DMS 273 (cell line): ENCODE results near the gene EBF3.

Experiments
- DNase-seq: peaks from one replicate; lab custom pipeline; 2025; ENCODE audit not compliant: unreplicated experiment; lab: John Stamatoyannopoulos, UW

Gene EBF3

DNA sequence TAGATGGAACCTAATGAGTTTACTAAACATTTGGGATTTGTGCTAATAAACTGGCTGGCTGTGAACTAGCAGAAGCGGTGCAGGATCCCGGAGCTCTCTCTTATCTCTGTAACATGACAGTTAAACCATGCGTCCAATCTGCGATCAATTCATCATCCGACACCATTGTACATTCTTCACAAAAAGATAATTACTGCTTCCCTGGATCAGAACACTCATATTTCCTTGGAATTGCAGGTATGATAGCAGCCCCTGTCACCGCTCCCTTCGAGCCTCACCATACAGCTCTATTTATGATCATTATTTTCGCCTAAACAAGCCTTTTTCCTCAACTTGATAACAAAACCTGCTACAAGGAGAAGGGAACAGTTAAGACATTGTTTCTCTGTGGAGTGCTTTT lies 18.5 kb downstream of the EBF3 start:
- no peak for DNase-seq

- no peak for DNase-seq
These were observed 19.0 kb downstream of the EBF3 start for GRCh38 chr10:129945064-129945463.

DNA sequence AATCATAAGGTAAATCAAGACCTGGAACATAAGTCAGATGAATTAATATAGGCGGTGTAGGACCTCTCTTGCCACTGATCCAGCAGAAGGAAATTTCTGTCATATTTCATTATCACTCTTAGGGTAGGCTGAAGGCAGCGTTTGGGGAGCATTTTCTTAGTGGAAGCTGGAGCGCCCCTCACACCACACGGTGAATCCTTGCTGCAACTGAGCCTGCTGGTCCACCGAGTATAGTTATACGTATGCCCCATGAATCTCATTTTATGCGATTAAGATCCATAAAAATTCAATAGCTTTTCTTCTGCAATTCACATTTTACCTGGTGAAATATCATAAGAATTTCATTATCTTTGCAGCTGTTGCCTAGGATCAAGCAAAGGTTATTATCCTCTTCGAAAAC lies 19.6 kb downstream of the EBF3 start:
- DNase-seq = no peak

- DNase-seq = no peak
These were observed 20.9 kb downstream of the EBF3 start for GRCh38 chr10:129942936-129943715.

DNA sequence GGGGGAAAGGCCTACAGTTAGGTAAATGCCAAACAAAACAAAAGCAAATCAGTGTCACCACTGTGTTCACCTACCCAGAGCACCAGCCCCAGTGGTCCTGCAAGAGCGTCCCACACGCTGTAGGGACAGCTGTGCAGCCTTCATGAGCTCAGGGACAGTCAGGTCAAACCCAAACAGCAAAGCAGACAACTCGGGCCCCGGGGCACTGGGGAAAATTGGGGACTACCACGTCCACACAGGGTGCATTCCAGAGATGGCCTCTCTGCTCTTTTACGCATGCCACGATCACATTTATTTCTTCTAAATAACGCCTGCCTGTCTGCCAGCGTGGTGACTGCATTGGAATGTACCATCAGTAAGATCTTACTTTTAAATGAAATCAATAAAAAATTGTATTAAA lies 21.7 kb downstream of the EBF3 start:
- no peak for DNase-seq

DNA sequence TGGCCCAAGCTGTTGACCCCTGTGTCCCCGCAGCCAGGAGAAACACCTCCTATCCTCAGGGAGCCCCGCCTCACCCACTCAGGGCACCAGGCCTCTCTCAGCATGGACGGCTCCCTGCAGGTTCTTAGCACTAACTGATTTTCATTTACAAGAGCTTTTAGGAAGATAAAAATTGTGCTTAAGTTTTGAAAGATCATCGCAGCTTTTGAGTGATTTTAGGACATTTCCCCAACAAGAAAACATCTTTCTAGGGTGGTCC lies 22.1 kb downstream of the EBF3 start:
- DNase-seq = no peak

DNA sequence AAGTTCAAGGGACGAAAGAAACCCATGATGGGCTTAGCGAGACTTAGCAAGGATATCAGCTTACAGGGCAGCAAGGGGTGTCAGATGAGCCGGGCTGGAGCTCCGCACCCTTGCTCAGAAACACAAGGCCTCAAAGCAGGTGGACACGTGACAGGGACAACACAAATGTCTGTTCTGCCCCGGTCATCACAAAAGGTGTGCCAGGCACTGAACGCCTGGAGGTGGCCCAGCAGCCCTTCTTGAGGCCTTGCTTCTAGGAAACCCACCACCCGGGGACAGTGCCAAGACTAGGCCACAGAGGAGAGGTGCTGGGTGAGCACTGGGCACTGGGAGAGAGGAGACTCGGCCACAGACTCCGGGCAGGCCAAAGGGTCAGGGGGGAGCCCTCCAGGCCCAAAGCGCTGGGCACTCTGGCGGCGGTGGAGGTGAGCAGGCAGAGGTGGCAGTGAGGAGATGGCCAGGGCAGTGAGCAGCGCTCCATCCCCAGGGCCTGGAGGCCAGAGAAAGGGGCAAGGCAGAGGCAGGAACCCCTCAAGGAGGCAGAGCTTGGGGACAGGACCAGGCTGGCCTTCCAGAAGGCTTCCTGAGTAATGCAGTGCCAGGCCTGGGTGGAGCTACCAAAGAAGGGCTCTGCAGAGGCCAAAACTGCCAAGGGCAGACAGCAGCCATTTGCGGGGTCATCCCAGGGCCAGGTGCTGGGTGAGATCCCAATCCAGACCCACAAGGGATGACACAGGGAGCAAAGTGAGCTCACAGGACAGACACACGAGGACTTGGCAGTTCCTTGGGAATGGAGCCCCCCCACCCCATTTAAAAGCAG lies 22.7 kb downstream of the EBF3 start:
- no peak for DNase-seq

DNA sequence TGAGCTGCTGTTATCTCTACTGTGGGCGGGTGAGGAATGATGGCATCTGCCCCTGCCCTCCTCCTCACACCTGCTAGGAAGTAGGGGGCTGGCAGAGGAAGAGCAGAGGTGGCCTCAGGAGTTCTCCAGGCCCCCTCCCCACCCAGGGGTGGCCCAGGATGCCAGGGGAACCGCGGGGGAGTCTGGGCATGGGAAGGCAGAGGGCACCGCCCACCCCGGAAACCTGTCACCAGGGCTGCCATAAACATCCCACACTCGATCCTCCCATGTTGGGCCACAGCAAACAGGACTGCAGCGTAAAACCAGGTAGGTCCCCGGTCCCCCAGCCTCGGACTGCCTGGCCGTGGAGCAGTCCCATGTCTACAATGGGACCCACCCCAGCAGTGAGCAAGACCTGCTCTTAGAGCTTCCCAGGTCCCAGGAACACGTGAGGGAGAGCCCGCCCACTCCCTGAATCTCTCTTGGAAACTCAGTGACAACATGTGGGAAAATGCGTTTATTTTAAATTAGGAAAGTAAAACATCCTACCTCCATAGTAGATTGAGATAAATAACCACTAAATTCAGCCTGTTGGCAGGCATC lies 23.4 kb downstream of the EBF3 start:
- DNase-seq = no peak

GRCh38 chr10:129939416-129940275 lies 24.4 kb downstream of the EBF3 start:
- no peak for DNase-seq

- DNase-seq = no peak
These were observed 25.6 kb downstream of the EBF3 start for GRCh38 chr10:129938460-129938859.

- DNase-seq = no peak
These were observed 26.7 kb downstream of the EBF3 start for GRCh38 chr10:129937351-129937751.

DNA sequence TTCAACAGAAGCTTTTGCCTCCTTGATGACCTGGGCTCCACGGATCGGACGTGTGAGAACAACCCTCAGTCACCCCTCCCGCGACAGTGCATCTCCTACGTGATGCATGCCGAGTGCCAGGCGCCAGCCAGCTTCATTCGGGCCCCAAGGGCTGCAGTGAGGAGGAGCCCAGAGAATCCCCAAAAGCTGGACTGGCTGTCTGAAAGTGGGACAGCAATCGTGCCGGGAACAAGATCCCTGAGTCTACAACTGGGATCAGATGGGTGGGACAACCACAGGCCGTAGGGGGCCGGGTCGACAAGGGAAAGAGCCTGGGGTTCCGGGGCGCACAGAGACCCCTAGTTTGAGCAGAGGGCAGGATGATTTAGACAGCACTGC lies 27.2 kb downstream of the EBF3 start:
- no peak for DNase-seq

DNA sequence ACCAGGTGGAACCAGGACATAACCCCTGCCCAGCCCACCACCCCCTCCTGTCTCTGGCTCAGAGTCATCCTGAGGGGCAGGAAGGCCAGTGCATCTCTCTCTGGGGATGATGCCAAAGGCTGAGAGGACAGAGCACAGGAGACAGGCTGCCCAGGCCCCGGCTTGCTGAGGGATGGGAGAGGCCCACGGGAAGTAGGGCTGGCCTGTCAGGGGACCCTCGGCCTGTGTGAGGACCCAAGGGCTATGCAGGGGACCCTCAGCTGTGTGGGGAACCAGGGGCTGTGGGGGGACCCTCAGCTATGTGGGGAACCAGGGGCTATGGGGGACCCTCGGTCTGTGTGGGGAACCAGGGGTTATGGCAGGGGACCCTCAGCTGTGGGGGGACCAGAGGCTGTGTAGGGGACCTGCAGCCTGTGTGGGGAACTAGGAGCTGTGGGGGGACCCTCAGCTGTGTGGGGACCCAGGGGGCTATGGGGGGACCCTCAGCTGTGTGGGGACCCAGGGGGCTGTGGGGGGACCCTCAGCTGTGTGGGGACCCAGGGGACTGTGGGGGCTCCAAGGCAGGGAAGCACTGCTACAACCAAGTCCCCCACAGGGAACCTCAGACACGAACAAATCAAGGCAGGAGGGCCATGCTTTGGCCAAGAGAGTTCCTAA lies 27.7 kb downstream of the EBF3 start:
- DNase-seq = no peak

- DNase-seq = no peak
These were observed 28.3 kb downstream of the EBF3 start for GRCh38 chr10:129935867-129936152.

DNA sequence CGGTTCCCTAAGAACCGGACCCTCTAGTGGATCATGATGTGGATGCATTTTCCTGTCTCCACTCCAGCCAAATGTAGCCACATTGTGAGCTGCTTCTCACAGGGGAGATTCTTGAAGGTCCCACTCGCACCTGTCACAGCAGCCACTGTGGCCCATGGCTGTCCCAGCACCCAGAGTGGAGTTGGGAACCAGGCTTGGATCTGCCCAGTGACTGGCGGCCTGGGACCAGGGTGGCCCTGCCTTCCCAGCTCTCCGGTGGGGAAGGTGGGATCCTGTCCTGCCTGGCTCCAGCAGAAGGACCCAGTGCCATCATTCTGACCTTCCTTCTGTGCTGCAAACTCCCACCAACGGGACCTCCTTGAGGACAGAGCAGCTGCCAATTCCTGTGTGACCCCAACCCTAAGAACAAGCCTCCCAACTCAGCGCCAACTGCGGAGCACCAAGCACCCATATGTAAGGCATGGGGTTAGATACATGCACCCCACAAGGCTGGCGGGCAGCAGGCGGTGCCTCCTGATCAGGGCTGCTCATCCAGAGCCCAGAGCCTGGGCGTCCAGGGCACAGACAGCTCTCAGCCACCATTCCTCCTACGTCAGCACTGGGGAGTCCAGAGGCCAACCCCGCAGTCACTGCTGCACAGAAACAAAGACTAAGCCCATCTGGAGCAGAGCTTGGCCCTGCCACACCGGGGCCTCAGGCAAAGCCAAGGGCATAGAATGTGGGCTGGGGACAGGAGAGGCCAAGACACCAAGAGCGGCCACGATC lies 28.8 kb downstream of the EBF3 start:
- no peak for DNase-seq

GRCh38 chr10:129934196-129934925 lies 29.7 kb downstream of the EBF3 start:
- no peak for DNase-seq

DNA sequence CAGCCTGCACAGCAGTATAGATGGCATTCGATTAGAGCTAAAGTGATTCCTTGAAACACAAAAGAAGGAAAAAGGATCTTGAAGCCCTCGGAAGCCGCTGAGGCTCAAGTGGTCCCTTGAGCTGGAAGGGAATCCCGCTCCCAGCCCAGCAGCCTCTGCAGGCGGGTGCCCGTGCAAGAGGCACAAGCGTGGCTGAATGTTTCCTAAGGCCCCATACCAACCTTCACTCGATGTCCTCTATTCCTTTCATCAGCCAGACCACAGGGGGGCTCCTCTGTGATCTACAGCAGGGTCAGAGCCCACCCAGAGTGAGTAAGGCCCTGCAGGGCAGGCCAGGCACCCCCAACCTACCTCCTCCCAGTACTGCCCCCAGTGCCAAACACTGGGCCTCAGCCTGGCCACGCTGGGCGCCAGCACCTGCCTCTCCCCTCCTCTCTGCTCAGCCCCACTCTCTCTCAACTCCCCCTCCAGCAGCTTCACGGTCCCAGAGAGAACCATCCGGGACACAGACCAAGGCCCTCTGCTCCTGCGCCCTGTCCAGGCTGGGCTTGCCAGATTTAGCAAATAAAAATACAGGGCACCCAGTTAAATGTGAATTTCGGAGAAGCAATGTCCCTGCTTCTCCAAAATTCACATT lies 30.5 kb downstream of the EBF3 start:
- no peak for DNase-seq

- no peak for DNase-seq
These were observed 31.2 kb downstream of the EBF3 start for GRCh38 chr10:129932751-129933433.

- DNase-seq = no peak
These were observed 31.9 kb downstream of the EBF3 start for GRCh38 chr10:129932182-129932581.
